ENCODE measurements around the gene APLF.

- no peak for TF ChIP-seq CTCF (IDR thresholded peaks at IDR 0.05; ENCODE audit: insufficient read depth, low read depth, low read length)
- TF ChIP-seq EZH2 (IDR thresholded peaks at IDR 0.05; ENCODE audit: insufficient read depth, low read length), result no peak
Measured at GRCh38 chr2:68434981-68435380, 32.4 kb upstream of the APLF start.
